ENCODE measurements around the gene HTRA2.

- TF ChIP-seq, protein P1, sequence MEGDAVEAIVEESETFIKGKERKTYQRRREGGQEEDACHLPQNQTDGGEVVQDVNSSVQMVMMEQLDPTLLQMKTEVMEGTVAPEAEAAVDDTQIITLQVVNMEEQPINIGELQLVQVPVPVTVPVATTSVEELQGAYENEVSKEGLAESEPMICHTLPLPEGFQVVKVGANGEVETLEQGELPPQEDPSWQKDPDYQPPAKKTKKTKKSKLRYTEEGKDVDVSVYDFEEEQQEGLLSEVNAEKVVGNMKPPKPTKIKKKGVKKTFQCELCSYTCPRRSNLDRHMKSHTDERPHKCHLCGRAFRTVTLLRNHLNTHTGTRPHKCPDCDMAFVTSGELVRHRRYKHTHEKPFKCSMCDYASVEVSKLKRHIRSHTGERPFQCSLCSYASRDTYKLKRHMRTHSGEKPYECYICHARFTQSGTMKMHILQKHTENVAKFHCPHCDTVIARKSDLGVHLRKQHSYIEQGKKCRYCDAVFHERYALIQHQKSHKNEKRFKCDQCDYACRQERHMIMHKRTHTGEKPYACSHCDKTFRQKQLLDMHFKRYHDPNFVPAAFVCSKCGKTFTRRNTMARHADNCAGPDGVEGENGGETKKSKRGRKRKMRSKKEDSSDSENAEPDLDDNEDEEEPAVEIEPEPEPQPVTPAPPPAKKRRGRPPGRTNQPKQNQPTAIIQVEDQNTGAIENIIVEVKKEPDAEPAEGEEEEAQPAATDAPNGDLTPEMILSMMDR (conservative IDR thresholded peaks at IDR 0.05): no peak
- TF ChIP-seq ZFX (IDR thresholded peaks at IDR 0.05): no peak
Observed at GRCh38 chr2:74528600-74529356, 955 bp upstream of the HTRA2 start.

All from C4-2B (cell line).